Smooth muscle cell (in vitro differentiated cells): Measurements from ENCODE around the gene DYNC1H1. TPM values are rescaled to one million over a fixed set of nuclear protein-coding genes. Genes with fewer than 3 reads are reported as not detected.

ENCODE experiments used
- DNase-seq: peaks from one replicate; lab custom pipeline; 2025; ENCODE audit not compliant: unreplicated experiment; lab: John Stamatoyannopoulos, UW
- H2AFZ ChIP-seq: fragments of 200-600 bp; sonication (generic); 2 replicates; pipeline ENCODE4 v1.6.0; 2016; ENCODE audit warnings: antibody characterized with exemption, low read depth, mild to moderate bottlenecking
- H3F3A ChIP-seq: fragments of 200-600 bp; sonication (generic); 2 replicates; pipeline ENCODE4 v1.6.0; 2017; ENCODE audit warnings: antibody characterized with exemption, low read depth
- H3K27ac ChIP-seq: fragments of 200-600 bp; sonication (generic); 2 replicates; pipeline ENCODE4 v1.5.1; 2016; ENCODE audit warnings: low read depth, mild to moderate bottlenecking
- H3K27me3 ChIP-seq: fragments of 200-600 bp; sonication (generic); 2 replicates; pipeline ENCODE4 v1.6.1; 2016; ENCODE audit warnings: low read depth, mild to moderate bottlenecking
- H3K36me3 ChIP-seq: fragments of 200-600 bp; sonication (generic); 2 replicates; pipeline ENCODE4 v1.5.1; 2016; ENCODE audit warnings: low read depth
- H3K4me1 ChIP-seq: fragments of 200-600 bp; sonication (generic); 2 replicates; pipeline ENCODE4 v1.5.1; 2016; ENCODE audit warnings: low read depth
- H3K4me2 ChIP-seq: fragments of 200-600 bp; sonication (generic); 2 replicates; pipeline ENCODE4 v1.6.0; 2016; ENCODE audit warnings: mild to moderate bottlenecking
- H3K4me3 ChIP-seq: fragments of 200-600 bp; sonication (generic); 2 replicates; pipeline ENCODE4 v1.5.1; 2016; ENCODE audit warnings: mild to moderate bottlenecking
- H3K79me2 ChIP-seq: fragments of 200-600 bp; sonication (generic); 2 replicates; pipeline ENCODE4 v1.6.0; 2016; ENCODE audit warnings: low read depth, mild to moderate bottlenecking
- H3K9ac ChIP-seq: fragments of 200-600 bp; sonication (generic); 2 replicates; pipeline ENCODE4 v1.6.0; 2016; ENCODE audit warnings: low read depth
- H3K9me3 ChIP-seq: fragments of 200-600 bp; sonication (generic); replicated peaks from 2 replicates; pipeline ENCODE4 v1.5.1; 2016; ENCODE audit warnings: low read depth
- H4K20me1 ChIP-seq: fragments of 200-600 bp; sonication (generic); 2 replicates; pipeline ENCODE4 v1.6.0; 2016; ENCODE audit warnings: low read depth
- CTCF ChIP-seq: fragments of 200-600 bp; sonication (generic); IDR thresholded peaks from 2 replicates; pipeline ENCODE4 v1.5.1; 2017; ENCODE audit warnings: borderline replicate concordance, mild to moderate bottlenecking, antibody characterized with exemption; ENCODE audit not compliant: insufficient read depth, poor library complexity, severe bottlenecking
- WGBS: methylation state at CpG from one replicate; pipeline ENCODE4 v1.1.7; 2016; ENCODE audit warnings: low lambda C conversion rate; 5-methylcytosine and 5-hydroxymethylcytosine counted together
- polyA plus RNA-seq: library from polyadenylated mRNA; unstranded; fragments of >200 nt; fragmentation: Nextera tagmentation; extraction: Ambion mirVana; gene quantifications from 2 replicates; pipeline ENCODE4 v1.2.1, GENCODE V29; 2016
- total RNA-seq: library from RNA; depleted of rRNA; stranded (reverse); fragments of >200 nt; gene quantifications from 2 replicates; pipeline ENCODE4 v1.2.3, GENCODE V29; 2014

Gene DYNC1H1
- total and polyA plus RNA-seq, 2 experiments from 2014 or later: 137 to 399 TPM

- Histone ChIP-seq H3K9ac (no peak overlapping the region), H3K36me3 (peaks cover 46% of the 10 kb centered on the region)
- DNase-seq: no peak
Measured at GRCh38 chr14:102020058-102020971, 55.9 kb downstream of the DYNC1H1 start.

GRCh38 chr14:102026934-102027333 is 62.6 kb downstream of the DYNC1H1 start:
- Histone ChIP-seq H3K36me3 (peaks cover 24% of the 10 kb centered on the region), H3K27me3 (no peaks in the 10 kb centered on the region)
- TF ChIP-seq CTCF: no peak

More at GRCh38 chr14:102020058-102020971, 55.9 kb downstream of the DYNC1H1 start:
- no peak overlapping the region for H3K4me3 ChIP-seq
- H3K4me1 ChIP-seq: no peaks in the 10 kb centered on the region
- H4K20me1 ChIP-seq: peaks cover 8% of the 10 kb centered on the region
- H3K9me3 ChIP-seq: no peaks in the 10 kb centered on the region
- peak overlapping the region; percentile 52 for H3K27ac ChIP-seq
- H3K4me2 ChIP-seq: no peak overlapping the region
- H3F3A ChIP-seq: no peaks in the 10 kb centered on the region
- 91% methylated on average over 13 of the region's 13 CpGs for WGBS
- no peak overlapping the region for H2AFZ ChIP-seq
- TF ChIP-seq CTCF: no peak
- no peaks in the 10 kb centered on the region for H3K27me3 ChIP-seq
- no peaks in the 10 kb centered on the region for H3K79me2 ChIP-seq

GRCh38 chr14:102027951-102028350 is 63.6 kb downstream of the DYNC1H1 start:
- H3K27me3 ChIP-seq: no peaks in the 10 kb centered on the region
- H3K4me2 ChIP-seq: no peak overlapping the region
- no peaks in the 10 kb centered on the region for H3K79me2 ChIP-seq
- DNase-seq: no peak
- H3K36me3 ChIP-seq: peaks cover 22% of the 10 kb centered on the region
- H3K9ac ChIP-seq: peak overlapping the region; percentile 63
- peaks cover 4% of the 10 kb centered on the region for H3F3A ChIP-seq
- TF ChIP-seq CTCF: no peak
- H3K27ac ChIP-seq: peak overlapping the region; percentile 79
- H4K20me1 ChIP-seq: no peaks in the 10 kb centered on the region
- H3K9me3 ChIP-seq: no peaks in the 10 kb centered on the region
- no peak overlapping the region for H2AFZ ChIP-seq
- H3K4me1 ChIP-seq: no peaks in the 10 kb centered on the region
- H3K4me3 ChIP-seq: no peak overlapping the region
- 94% methylated on average over 6 of the region's 6 CpGs for WGBS

More at GRCh38 chr14:102026934-102027333, 62.6 kb downstream of the DYNC1H1 start:
- Histone ChIP-seq H4K20me1 (no peaks in the 10 kb centered on the region), H3K9me3 (no peaks in the 10 kb centered on the region), H3K4me3 (no peak overlapping the region), H3K9ac (no peak overlapping the region), H3K4me2 (no peak overlapping the region), H3K79me2 (no peaks in the 10 kb centered on the region), H3F3A (peaks cover 4% of the 10 kb centered on the region), H3K4me1 (no peaks in the 10 kb centered on the region), H2AFZ (no peak overlapping the region), H3K27ac (no peak overlapping the region)
- 86% methylated on average over 9 of the region's 9 CpGs for WGBS
- DNase-seq: no peak
